HPDE6-E6E7 (cell line): Measurements from ENCODE around the gene RAB11FIP4.
"Not testable (repeated sequence)": the region's sequence is repeated elsewhere in the genome, so short reads cannot be mapped to it uniquely, and the experiment has no call there.

ENCODE experiments used
- DNase-seq: peaks from one replicate; pipeline ENCODE4 v3.0.0; 2011; ENCODE audit warnings: missing footprints; ENCODE audit errors: extremely low spot score

RAB11FIP4 gene

DNA sequence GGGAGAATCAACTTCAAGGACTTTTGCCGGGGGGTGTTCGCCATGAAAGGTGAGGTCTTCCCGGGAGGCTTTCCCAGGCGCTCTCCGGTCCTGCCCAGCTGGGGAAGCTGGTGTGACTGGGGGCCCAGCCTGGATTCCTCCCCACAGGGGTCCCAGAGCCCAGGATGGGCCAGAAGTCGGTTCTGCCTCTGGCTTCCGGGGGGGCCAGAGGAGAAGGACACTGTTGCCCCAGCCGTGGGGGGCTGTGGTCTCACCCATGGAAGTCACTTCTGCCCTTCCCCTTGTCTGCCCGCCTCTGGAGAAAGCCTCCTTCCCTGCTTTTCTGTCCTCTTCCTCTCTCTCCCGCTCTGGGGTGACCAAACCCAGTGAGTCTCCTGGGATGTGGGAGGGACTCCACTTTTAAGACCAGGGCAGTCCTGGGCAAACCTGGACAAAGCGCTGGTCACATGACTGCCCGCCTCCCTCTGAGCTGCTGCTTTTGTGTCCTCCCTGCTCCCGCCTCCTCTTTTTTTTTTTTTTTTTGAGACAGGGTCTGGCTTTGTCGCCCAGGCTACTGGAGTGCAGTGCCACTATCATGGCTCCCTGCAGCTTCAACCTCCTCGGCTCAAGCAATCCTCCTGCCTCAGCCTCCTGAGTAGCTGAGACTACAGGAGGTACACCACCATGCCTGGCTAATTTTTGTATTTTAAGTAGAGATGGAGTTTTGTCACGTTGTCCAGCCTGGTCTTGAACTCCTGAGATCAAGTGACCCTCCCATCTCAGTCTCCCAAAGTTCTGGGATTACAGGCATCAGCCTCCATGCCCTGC is 40.6 kb downstream of the RAB11FIP4 start:
- no peak for DNase-seq

GRCh38 chr17:31433091-31433790 is 41.8 kb downstream of the RAB11FIP4 start:
- DNase-seq: no peak

- no peak for DNase-seq
Measured at GRCh38 chr17:31433811-31434726, 42.6 kb downstream of the RAB11FIP4 start.

DNA sequence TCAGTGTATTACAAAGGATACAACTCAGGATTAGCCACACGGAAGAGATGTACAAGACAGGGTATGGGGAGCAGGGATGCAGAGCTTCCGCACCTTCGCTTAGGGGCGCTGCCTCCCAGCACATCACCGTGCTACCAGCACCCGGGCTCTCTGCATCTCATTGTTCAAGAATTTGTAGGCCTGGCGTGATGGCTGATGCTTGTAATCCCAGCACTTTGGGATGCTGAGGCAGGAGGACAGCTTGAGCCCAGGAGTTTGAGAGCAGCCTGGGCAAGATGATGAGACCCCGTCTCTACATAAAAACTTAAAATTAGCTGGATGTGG is 43.2 kb downstream of the RAB11FIP4 start:
- no peak for DNase-seq

DNA sequence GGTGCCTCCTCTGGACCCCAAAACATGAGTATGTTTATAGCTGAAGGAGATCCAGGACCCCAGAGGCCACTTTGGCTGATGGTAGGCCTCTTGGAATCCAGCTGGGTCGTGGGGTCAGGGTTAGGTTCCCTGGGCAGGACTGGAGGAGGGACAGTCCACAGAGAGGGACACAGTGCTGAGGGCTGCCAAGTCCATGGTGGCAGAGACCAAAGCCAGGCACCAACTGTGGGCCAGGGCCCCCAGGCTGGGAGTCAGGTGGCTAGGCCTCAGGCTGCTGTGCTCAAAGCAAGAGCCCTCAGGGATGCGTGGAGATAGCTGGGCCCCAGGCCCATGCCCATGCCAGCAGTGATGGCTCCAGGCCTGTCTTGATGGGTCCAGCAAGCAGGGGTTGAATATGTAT is 44.1 kb downstream of the RAB11FIP4 start:
- no peak for DNase-seq

DNA sequence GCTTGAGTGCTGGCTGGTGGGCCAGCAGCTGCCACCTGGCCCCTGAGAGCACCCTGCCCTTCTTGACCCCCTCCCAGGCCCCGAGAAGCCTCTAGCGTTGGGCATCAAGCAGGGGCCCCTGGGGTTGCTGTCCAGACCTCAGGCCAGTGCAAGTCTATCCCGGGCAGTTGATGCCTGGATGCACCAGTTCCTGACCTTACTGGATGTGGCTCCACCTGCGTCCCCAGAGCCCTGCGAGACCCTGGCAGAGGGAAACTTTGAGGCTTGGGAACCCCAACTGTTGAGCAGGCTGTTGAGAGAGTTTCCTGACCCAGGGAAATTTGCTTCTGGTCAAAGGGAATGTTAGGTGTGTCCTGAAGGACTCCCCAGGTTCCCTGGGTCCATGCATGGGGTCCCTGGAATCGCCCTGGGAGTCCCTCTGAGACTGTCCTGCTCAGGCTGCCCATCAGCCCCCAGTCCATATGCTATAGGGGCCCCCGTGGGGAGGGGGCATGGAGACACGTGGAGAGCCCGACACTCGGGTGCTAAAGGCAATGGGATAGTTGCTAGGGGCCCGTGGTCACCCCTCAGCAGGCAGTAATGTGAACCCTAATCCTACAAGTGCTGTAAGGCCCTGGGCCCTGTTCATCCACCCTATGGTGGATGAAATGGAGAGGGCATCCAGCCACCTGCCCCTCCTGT is 46.4 kb downstream of the RAB11FIP4 start:
- DNase-seq: no peak

GRCh38 chr17:31439716-31440115 is 48.2 kb downstream of the RAB11FIP4 start:
- no peak for DNase-seq

DNA sequence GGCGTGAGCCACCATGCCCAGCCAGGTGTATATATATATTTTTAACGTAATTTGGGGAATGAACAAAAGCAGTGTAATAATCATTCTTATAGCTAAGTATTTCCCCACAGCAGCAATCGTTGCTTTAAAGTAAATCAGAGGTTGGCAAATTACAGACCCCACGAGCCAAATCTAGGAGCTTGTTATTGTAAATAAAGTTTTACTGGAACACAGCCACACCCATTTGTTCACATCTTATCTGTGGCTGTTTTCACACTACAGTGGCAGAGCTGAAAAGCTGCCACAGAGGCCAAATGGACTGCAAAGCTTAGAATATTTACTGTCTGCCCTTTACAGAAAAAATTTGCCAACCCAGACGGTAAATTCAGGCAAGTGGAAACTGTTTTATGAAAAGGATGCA is 50.8 kb downstream of the RAB11FIP4 start:
- no peak for DNase-seq

DNA sequence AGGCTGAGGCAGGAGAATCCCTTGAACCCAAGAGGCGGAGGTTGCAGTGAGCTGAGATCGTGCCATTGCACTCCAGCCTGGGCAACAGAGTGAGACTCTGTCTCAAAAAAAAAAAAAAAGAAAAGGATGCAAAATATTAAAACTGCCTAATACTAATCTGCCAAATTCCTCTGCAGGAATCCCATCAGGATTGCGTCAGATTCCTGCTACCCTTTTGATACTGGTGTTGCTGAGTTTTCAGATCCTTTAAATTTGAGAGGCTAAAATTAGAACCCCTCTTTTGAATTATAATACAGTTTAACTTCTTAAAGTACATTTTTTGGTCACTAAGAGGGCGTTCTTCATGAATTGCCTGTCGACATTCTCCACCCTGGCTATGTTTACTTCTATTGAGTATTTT is 51.4 kb downstream of the RAB11FIP4 start:
- not testable (repeated sequence) for DNase-seq

GRCh38 chr17:31443386-31443785 is 51.9 kb downstream of the RAB11FIP4 start:
- no peak for DNase-seq

GRCh38 chr17:31444026-31444425 is 52.6 kb downstream of the RAB11FIP4 start:
- no peak for DNase-seq

GRCh38 chr17:31446195-31446967 is 54.9 kb downstream of the RAB11FIP4 start:
- no peak for DNase-seq

GRCh38 chr17:31448467-31449077 is 57.1 kb downstream of the RAB11FIP4 start:
- DNase-seq: no peak

- no peak for DNase-seq
Measured at GRCh38 chr17:31449111-31449510, 57.6 kb downstream of the RAB11FIP4 start.

DNA sequence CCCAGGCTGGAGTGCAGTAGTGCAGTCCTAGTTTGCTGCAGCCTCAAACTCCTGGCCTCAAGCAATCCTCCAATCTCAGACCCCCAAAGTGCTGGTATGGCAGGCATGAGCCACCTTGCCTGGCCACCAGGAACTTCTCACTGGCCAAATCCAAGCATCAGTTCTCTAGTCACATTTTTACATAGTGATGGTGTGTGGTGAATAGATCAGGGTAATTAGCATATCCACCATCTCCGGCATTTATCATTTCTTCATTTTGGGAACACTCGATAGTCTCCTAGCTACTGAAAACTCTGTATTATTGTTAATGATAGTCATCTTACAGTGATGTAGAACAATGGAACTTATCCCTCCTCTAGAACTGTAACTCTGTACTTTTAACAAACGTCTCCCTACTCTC is 58.3 kb downstream of the RAB11FIP4 start:
- DNase-seq: no peak

DNA sequence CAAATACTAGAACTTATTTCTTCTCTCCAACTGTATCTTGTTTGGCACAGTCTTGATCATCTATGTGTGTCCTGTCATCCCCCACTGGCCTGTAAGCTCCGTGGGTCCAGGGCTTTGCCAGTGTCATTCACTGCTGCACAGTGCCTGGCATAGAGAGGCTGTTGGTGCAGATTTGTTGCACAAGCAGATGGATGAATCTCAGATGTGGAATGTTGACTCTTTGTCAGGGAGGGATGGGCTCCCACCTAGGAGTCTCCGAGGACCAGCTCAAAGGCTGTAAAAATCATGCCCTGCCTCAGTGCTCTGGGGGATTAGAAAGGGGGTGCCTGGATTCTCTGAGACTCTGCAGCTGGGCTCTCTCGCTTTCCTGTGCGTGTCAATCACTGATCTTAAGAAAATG is 60.6 kb downstream of the RAB11FIP4 start:
- DNase-seq: peak; percentile 63

DNA sequence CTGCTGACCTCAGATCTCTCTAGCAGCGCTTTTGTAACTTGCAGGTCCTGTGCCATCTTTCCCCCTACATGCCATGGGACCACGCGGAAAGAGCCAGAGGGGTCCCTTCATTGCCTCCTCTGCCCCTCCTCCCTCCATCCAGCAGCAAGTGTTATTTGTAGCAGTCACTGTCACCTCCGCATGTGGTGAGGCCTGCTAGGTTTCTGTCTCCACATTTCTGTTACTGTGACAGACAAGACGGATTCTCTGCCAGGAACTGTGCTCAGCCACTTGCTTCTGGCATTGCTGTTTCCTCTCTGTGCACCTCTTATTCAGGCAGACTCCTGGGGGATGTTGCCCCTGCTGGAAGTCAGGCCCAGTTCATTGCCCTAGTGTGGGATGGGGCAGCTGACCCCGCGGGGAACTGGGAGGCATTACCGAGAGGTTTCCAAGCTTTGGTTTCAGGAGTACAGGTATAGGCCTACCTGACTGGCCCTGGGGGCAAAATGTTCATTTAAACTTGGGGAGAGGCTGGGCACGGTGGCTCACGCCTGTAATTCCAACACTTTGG is 61.2 kb downstream of the RAB11FIP4 start:
- DNase-seq: no peak

- DNase-seq: no peak
Measured at GRCh38 chr17:31453896-31454295, 62.4 kb downstream of the RAB11FIP4 start.

GRCh38 chr17:31456814-31457213 is 65.3 kb downstream of the RAB11FIP4 start:
- no peak for DNase-seq
